HepG2 (cell line): ENCODE measurements around the gene TNFRSF25. TPM values are rescaled to one million over a fixed set of nuclear protein-coding genes. Genes with fewer than 3 reads are reported as not detected.

Experiments
- ARNT2 ChIP-seq: sonication (generic); formaldehyde crosslinking; IDR thresholded peaks from 2 replicates; pipeline ENCODE4 v1.8.0; 2022; ENCODE audit warnings: mild to moderate bottlenecking, low read depth, missing genetic modification reagents, moderate library complexity
- GTF3A ChIP-seq: sonication (generic); formaldehyde crosslinking; conservative IDR thresholded peaks from 2 replicates; pipeline ENCODE4 v1.4.0; 2020; ENCODE audit warnings: mild to moderate bottlenecking, missing genetic modification reagents
- HOXA3 ChIP-seq: sonication (generic); formaldehyde crosslinking; IDR thresholded peaks from 2 replicates; pipeline ENCODE4 v1.5.0; 2020; ENCODE audit warnings: missing genetic modification reagents
- JDP2 ChIP-seq: sonication (generic); formaldehyde crosslinking; IDR thresholded peaks from 2 replicates; pipeline ENCODE4 v1.8.1; 2022; ENCODE audit warnings: missing genetic modification reagents, borderline replicate concordance
- MXI1 ChIP-seq: IDR thresholded peaks from 3 replicates; pipeline ENCODE4 v1.6.1; 2012; ENCODE audit warnings: low read depth, low read length, inconsistent platforms, borderline replicate concordance
- NAIF1 ChIP-seq: sonication (generic); formaldehyde crosslinking; IDR thresholded peaks from 2 replicates; pipeline ENCODE4 v1.5.0; 2020; ENCODE audit warnings: mild to moderate bottlenecking, missing genetic modification reagents, borderline replicate concordance
- NCOA1 ChIP-seq: sonication (generic); formaldehyde crosslinking; IDR thresholded peaks from 2 replicates; pipeline ENCODE4 v1.9.0; 2021; ENCODE audit warnings: missing genetic modification reagents
- RBM22 ChIP-seq: fragments of 200-400 bp; formaldehyde crosslinking; optimal IDR thresholded peaks from 2 replicates; pipeline ENCODE3; 2017; ENCODE audit warnings: mild to moderate bottlenecking, low read length, moderate library complexity
- SNAPC2 ChIP-seq: sonication (generic); formaldehyde crosslinking; IDR thresholded peaks from 2 replicates; pipeline ENCODE4 v1.8.1; 2022; ENCODE audit warnings: mild to moderate bottlenecking, missing genetic modification reagents
- SP1 ChIP-seq, 2 experiments: fragments of 450-650 bp in 1 of 2; sonication (generic) in 1 of 2; formaldehyde crosslinking in 1 of 2; IDR thresholded peaks; 2 replicates each; pipeline versions ENCODE4 v1.4.0 to v1.6.1; 2016 to 2020; ENCODE audit warnings: missing genetic modification reagents in 1 of 2
- TOE1 ChIP-seq: sonication (generic); formaldehyde crosslinking; IDR thresholded peaks from 2 replicates; pipeline ENCODE4 v1.4.0; 2020; ENCODE audit warnings: mild to moderate bottlenecking, missing genetic modification reagents
- WIZ ChIP-seq: sonication (generic); formaldehyde crosslinking; IDR thresholded peaks from 2 replicates; pipeline ENCODE4 v1.5.1; 2020; ENCODE audit warnings: mild to moderate bottlenecking, missing genetic modification reagents
- ZFP36 ChIP-seq: fragments of 150-350 bp; IDR thresholded peaks from 2 replicates; pipeline ENCODE4 v1.6.1; 2018; ENCODE audit warnings: borderline replicate concordance, low read length, low read depth; ENCODE audit not compliant: partially characterized antibody
- ZFP90 ChIP-seq: sonication (generic); formaldehyde crosslinking; IDR thresholded peaks from 2 replicates; pipeline ENCODE4 v1.8.0; 2022; ENCODE audit warnings: missing genetic modification reagents, mild to moderate bottlenecking, inconsistent platforms, borderline replicate concordance
- ZNF326 ChIP-seq: sonication (generic); formaldehyde crosslinking; IDR thresholded peaks from 2 replicates; pipeline ENCODE4 v1.4.0; 2020; ENCODE audit warnings: missing genetic modification reagents, borderline replicate concordance
- ZNF331 ChIP-seq: sonication (generic); formaldehyde crosslinking; IDR thresholded peaks from 2 replicates; pipeline ENCODE4 v1.4.0; 2020; ENCODE audit warnings: missing genetic modification reagents
- ZNF441 ChIP-seq: sonication (generic); formaldehyde crosslinking; IDR thresholded peaks from 2 replicates; pipeline ENCODE4 v1.7.0; 2021; ENCODE audit warnings: missing genetic modification reagents, borderline replicate concordance
- ZNF556 ChIP-seq: sonication (generic); formaldehyde crosslinking; IDR thresholded peaks from 2 replicates; pipeline ENCODE4 v1.4.0; 2020; ENCODE audit warnings: mild to moderate bottlenecking, missing genetic modification reagents, borderline replicate concordance
- polyA plus RNA-seq, 8 experiments: library from polyadenylated mRNA; depleted of rRNA in 3 of 8; stranded (reverse) in 7 of 8; unstranded in 1 of 8; fragments of >200 nt; fragmentation: Illumina TruSeq in 4 of 8; extraction: Trizol in 4 of 8; gene quantifications; 2 replicates each; pipeline versions ENCODE4 v1.2.1 to v1.2.3, GENCODE V29; 2011 to 2016; ENCODE audit warnings: low read depth in 4 of 8, missing spikeins in 1 of 8, mixed read lengths in 1 of 8; ENCODE audit not compliant: insufficient read depth in 1 of 8
- total RNA-seq, 5 experiments: library from RNA; depleted of rRNA; stranded (reverse); fragments of >200 nt; fragmentation: Illumina TruSeq; extraction: Trizol; gene quantifications; 2 replicates each; pipeline ENCODE4 v1.2.3, GENCODE V29; 2016; ENCODE audit warnings: low read depth in 1 of 5
- TF ChIP-seq, protein P1 (sequence below): sonication (generic); formaldehyde crosslinking; IDR thresholded peaks from 2 replicates; pipeline ENCODE4 v1.8.0; 2022; ENCODE audit warnings: missing genetic modification reagents, mild to moderate bottlenecking, moderate library complexity, borderline replicate concordance
- TF ChIP-seq, protein P2 (sequence below): IDR thresholded peaks from 2 replicates; pipeline ENCODE4 v1.6.1; 2016; ENCODE audit warnings: mild to moderate bottlenecking
- TF ChIP-seq, protein P3 (sequence below): sonication (generic); formaldehyde crosslinking; IDR thresholded peaks from 2 replicates; pipeline ENCODE4 v1.4.0; 2020; ENCODE audit warnings: missing genetic modification reagents

The TNFRSF25 gene
- total and polyA plus RNA-seq, 2 of the 13 experiments (the other 11 are each of a cell fraction or from before 2014, with no cell fraction given) = 1.4 to 1.5 TPM

DNA sequence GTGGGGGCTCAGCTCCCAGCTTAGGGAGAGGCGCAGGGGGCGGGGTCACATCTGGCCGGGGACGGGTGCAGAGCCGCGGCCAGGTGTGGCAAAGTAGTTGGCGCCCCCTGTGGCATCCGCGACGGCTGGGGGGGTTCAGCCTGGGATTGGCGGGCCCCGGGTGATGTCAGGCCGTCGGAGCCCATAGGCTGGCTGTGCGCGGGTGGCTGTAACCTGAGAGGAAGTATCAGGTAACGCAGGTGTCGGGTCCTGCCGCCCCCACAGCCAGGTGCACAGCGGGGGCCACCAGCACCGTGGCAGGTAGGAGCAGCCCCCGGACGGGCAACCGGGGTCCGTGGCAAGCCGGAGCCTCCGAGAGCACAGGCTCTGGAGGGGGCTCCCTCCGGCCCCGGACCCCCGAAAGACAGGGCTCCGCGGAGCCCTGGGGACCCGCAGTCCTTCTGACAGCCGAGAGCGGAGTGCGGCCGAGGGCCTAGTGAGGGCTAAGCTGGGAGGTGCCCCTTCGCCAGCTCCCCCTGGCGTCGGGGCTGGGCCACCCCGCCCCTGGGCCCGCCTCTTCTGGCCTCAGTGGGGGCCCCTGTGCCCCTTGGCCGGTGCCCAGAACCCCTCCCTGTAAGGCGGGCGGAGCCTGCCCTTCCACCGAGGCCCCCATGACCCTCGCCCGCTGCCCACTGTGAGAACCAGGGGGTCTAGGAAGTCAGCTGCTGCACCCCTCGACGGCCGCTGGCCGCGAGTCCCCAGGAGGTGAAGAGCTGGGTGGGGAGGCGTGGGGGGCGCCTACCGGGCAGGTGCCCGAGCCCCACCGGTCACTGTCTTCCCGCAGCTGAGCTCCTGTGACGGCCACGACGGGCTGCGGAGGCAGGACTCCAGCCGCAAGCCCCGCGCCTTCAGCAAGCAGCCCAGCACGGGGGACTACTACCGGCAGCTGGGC is 17.9 kb downstream of the TNFRSF25 start (continued):
- TF ChIP-seq, protein P1, sequence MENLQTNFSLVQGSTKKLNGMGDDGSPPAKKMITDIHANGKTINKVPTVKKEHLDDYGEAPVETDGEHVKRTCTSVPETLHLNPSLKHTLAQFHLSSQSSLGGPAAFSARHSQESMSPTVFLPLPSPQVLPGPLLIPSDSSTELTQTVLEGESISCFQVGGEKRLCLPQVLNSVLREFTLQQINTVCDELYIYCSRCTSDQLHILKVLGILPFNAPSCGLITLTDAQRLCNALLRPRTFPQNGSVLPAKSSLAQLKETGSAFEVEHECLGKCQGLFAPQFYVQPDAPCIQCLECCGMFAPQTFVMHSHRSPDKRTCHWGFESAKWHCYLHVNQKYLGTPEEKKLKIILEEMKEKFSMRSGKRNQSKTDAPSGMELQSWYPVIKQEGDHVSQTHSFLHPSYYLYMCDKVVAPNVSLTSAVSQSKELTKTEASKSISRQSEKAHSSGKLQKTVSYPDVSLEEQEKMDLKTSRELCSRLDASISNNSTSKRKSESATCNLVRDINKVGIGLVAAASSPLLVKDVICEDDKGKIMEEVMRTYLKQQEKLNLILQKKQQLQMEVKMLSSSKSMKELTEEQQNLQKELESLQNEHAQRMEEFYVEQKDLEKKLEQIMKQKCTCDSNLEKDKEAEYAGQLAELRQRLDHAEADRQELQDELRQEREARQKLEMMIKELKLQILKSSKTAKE (CRISPR knock-in tag) = peak; percentile 45
- TF ChIP-seq ZNF441 (CRISPR knock-in tag) = no peak
- TF ChIP-seq GTF3A (CRISPR knock-in tag) = peak; percentile 71; the same call in 1 of the 2 replicates
- TF ChIP-seq NAIF1 (CRISPR knock-in tag) = 0 out of 2 replicates have a peak, but pooled peaks have one; percentile 3
- TF ChIP-seq WIZ (CRISPR knock-in tag) = peak; percentile 61; the same call in 1 of the 2 replicates
- TF ChIP-seq ZNF326 (CRISPR knock-in tag) = no peak
- TF ChIP-seq SP1 (IDR thresholded peaks at IDR 0.05) = no peak
- TF ChIP-seq SP1 (CRISPR knock-in tag; IDR thresholded peaks at IDR 0.05) = peak; percentile 32; the same call in 1 of the 2 replicates
- peak; percentile 8; the same call in 1 of the 3 replicates for TF ChIP-seq MXI1
- TF ChIP-seq JDP2 = peak; percentile 29; the same call in 1 of the 2 replicates
- TF ChIP-seq, protein P2, sequence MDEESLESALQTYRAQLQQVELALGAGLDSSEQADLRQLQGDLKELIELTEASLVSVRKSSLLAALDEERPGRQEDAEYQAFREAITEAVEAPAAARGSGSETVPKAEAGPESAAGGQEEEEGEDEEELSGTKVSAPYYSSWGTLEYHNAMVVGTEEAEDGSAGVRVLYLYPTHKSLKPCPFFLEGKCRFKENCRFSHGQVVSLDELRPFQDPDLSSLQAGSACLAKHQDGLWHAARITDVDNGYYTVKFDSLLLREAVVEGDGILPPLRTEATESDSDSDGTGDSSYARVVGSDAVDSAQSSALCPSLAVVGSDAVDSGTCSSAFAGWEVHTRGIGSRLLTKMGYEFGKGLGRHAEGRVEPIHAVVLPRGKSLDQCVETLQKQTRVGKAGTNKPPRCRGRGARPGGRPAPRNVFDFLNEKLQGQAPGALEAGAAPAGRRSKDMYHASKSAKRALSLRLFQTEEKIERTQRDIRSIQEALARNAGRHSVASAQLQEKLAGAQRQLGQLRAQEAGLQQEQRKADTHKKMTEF (CRISPR knock-in tag) = peak; percentile 60; the same call in 1 of the 2 replicates
- TF ChIP-seq, protein P3, sequence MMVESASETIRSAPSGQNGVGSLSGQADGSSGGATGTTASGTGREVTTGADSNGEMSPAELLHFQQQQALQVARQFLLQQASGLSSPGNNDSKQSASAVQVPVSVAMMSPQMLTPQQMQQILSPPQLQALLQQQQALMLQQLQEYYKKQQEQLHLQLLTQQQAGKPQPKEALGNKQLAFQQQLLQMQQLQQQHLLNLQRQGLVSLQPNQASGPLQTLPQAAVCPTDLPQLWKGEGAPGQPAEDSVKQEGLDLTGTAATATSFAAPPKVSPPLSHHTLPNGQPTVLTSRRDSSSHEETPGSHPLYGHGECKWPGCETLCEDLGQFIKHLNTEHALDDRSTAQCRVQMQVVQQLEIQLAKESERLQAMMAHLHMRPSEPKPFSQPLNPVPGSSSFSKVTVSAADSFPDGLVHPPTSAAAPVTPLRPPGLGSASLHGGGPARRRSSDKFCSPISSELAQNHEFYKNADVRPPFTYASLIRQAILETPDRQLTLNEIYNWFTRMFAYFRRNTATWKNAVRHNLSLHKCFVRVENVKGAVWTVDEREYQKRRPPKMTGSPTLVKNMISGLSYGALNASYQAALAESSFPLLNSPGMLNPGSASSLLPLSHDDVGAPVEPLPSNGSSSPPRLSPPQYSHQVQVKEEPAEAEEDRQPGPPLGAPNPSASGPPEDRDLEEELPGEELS = 0 out of 2 replicates have a peak, but pooled peaks have one; percentile 21
- TF ChIP-seq ZFP36 = no peak
- TF ChIP-seq TOE1 (CRISPR knock-in tag) = 0 out of 2 replicates have a peak, but pooled peaks have one; percentile 39
- peak; percentile 10; the same call in 1 of the 2 replicates for TF ChIP-seq ZNF331 (CRISPR knock-in tag)
- no peak for TF ChIP-seq RBM22
- TF ChIP-seq ZNF556 = 0 out of 2 replicates have a peak, but pooled peaks have one; percentile 76
- TF ChIP-seq SNAPC2 (CRISPR knock-in tag) = 0 out of 2 replicates have a peak, but pooled peaks have one; percentile 18
- peak; percentile 95 for TF ChIP-seq NCOA1
- TF ChIP-seq ARNT2 = peak; percentile 63; the same call in 1 of the 2 replicates
- 0 out of 2 replicates have a peak, but pooled peaks have one; percentile 49 for TF ChIP-seq HOXA3 (CRISPR knock-in tag)
- TF ChIP-seq ZFP90 = 0 out of 2 replicates have a peak, but pooled peaks have one; percentile 48
